SK-N-SH (cell line): Measurements from ENCODE around the gene PAQR3.

Source experiments
- RAD21 ChIP-seq: IDR thresholded peaks from 2 replicates; pipeline ENCODE4 v1.6.1; 2012; ENCODE audit warnings: mild to moderate bottlenecking, low read length
- YY1 ChIP-seq: IDR thresholded peaks from 2 replicates; pipeline ENCODE4 v1.4.0; 2012; ENCODE audit warnings: low read depth, mild to moderate bottlenecking
- TF ChIP-seq, protein P1 (sequence below): fragments of 200-600 bp; sonication (generic); IDR thresholded peaks from 2 replicates; pipeline ENCODE4 v1.6.1; 2017; ENCODE audit warnings: antibody characterized with exemption, mild to moderate bottlenecking, moderate library complexity

DNA sequence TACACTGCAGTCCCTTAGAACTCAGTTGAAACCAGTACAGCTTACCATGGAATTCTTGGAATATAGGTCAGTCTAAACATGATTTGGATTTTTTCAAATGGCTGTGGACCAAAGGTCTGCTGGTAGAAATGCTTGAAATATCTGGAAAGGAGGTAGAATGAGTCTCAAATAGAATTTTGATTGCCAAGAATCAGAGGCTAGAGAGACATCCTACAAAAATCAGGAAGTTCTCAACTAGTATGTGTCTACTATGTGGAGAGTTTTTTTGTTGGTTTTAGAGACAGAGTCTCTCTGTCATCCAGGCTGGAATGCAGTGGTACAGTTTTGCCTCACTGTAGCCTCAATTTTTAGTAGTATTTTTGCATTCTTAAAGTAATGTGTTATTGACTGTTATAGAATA, 53.6 kb downstream of the PAQR3 start:
- no peak for TF ChIP-seq RAD21
- TF ChIP-seq, protein P1, sequence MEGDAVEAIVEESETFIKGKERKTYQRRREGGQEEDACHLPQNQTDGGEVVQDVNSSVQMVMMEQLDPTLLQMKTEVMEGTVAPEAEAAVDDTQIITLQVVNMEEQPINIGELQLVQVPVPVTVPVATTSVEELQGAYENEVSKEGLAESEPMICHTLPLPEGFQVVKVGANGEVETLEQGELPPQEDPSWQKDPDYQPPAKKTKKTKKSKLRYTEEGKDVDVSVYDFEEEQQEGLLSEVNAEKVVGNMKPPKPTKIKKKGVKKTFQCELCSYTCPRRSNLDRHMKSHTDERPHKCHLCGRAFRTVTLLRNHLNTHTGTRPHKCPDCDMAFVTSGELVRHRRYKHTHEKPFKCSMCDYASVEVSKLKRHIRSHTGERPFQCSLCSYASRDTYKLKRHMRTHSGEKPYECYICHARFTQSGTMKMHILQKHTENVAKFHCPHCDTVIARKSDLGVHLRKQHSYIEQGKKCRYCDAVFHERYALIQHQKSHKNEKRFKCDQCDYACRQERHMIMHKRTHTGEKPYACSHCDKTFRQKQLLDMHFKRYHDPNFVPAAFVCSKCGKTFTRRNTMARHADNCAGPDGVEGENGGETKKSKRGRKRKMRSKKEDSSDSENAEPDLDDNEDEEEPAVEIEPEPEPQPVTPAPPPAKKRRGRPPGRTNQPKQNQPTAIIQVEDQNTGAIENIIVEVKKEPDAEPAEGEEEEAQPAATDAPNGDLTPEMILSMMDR: no peak
- TF ChIP-seq YY1: no peak
